ENCODE measurements around the gene ANKRD13C. TPM values are rescaled to one million over a fixed set of nuclear protein-coding genes. Genes with fewer than 3 reads are reported as not detected.
"Not testable (repeated sequence)": the region's sequence is repeated elsewhere in the genome, so short reads cannot be mapped to it uniquely, and the experiment has no call there.

ANKRD13C gene
- polyA plus RNA-seq, 4 donors: 6.9 to 18.2 (median 9.1) TPM

DNA sequence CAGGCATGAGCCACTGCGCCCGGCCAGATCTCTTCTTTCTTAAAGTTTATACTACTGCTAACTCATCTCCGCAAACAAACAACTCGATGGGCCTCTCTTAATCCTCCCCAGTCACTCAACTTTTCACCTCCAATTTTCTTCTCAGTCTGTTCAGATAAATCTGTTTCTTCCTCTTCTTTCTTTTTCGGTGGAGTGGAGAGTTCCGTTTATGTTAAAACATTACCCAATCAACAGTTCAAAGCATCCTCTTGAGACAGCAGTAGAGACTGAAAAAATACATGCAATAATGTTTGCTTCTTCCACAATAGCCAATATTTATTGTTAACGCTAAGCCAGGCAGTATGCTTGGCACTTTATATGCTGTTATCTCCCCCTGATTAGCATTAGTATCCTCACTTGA lies 1.4 kb upstream of the ANKRD13C start:
- DNase-seq: no peak
- FAIRE-seq: no peak
- H3K36me3 ChIP-seq (ENCODE audit: control insufficient read depth in 3 of 3, insufficient read depth in 2 of 3, low read depth in 1 of 3, low read length in 3 of 3): peaks cover 0 to 6% (median 0%) of the 10 kb centered on the region in 3 donors
- no peaks in the 10 kb centered on the region for H3K27me3 ChIP-seq (ENCODE audit: control insufficient read depth in 3 of 3, insufficient read depth in 3 of 3, low read length in 3 of 3)
- 69 to 84% (median 75%) methylated on average over 7 of the region's 7 CpGs for WGBS, 3 donors
- peaks cover 0 to 7% (median 0%) of the 10 kb centered on the region in 3 donors for H3K4me1 ChIP-seq (ENCODE audit: control insufficient read depth in 3 of 3, insufficient read depth in 2 of 3, low read depth in 1 of 3, low read length in 2 of 3)
- no peak overlapping the region for H3K27ac ChIP-seq (ENCODE audit: low read depth in 1 of 3, low read length in 2 of 3)
- no peaks in the 10 kb centered on the region for H3K9me3 ChIP-seq (ENCODE audit: control insufficient read depth in 2 of 2, insufficient read depth in 1 of 2, low read depth in 1 of 2, low read length in 1 of 2)
- H3K4me3 ChIP-seq (ENCODE audit: low read depth in 1 of 3, low read length in 3 of 3): no peak overlapping the region

DNA sequence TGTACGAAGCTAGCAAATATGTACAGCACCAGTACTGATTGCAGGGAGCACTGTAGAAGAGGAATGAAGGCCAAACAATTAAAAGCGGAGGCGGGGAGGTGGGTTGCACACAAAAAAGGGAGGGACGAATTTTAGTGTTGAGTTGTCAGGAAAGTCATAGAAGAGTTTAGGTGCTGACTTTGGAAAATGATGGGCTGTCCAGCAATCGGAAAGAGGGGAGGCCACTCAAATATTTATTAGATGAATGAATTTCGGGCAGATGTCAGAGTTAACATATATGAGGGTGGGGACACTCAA lies 537 bp upstream of the ANKRD13C start:
- H3K27ac ChIP-seq (ENCODE audit: low read depth in 1 of 3, low read length in 2 of 3): peak overlapping the region; percentile 64 to 97 (median 94)
- FAIRE-seq: no peak
- H3K4me1 ChIP-seq (ENCODE audit: control insufficient read depth in 3 of 3, insufficient read depth in 2 of 3, low read depth in 1 of 3, low read length in 2 of 3): peaks cover 0 to 7% (median 0%) of the 10 kb centered on the region in 3 donors

DNA sequence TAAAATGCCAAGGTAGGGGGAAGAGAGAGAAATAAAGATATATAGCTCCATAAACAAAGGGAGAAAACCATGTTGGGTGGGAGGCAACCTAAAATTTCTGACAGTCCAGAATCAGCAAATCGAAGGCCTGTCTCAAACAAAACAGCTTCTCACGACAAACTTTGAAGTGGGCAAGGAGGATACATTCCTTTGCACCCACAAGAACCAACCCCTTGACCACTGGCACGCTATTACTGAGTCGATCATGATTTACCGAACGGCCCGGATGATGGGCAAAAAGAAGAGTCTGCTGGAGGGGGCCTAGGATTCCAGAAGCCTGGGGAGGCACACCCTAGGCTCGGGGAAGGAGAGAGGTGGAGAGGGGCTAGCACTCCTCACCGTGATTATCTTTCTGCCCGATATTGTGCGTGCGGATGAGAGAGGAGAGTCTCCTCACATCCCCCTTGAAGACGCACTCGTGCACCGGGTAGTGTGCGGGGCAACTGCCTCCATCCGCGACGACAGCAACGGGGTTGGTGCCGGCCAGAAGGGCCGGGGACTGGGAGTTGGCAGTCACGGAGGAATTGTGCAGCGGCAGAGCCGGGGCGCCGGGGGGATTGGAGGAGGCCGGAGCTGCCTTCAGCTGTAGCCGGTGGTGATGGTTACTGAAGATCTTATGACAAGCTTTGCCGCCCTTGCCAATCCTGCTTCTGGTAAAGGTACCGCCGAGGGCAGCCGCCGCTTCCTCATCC lies 756 bp downstream of the ANKRD13C start:
- FAIRE-seq: no peak
- Histone ChIP-seq H3K4me1 (ENCODE audit: control insufficient read depth in 3 of 3, insufficient read depth in 2 of 3, low read depth in 1 of 3, low read length in 2 of 3) (peaks cover 0 to 7% (median 0%) of the 10 kb centered on the region in 3 donors), H3K36me3 (ENCODE audit: control insufficient read depth in 3 of 3, insufficient read depth in 2 of 3, low read depth in 1 of 3, low read length in 3 of 3) (peaks cover 0 to 11% (median 0%) of the 10 kb centered on the region in 3 donors), H3K27ac (ENCODE audit: low read depth in 1 of 3, low read length in 2 of 3) (peak overlapping the region; percentile 64 to 97 (median 94)), H3K9me3 (ENCODE audit: control insufficient read depth in 2 of 2, insufficient read depth in 1 of 2, low read depth in 1 of 2, low read length in 1 of 2) (no peaks in the 10 kb centered on the region), H3K27me3 (ENCODE audit: control insufficient read depth in 3 of 3, insufficient read depth in 3 of 3, low read length in 3 of 3) (no peaks in the 10 kb centered on the region), H3K4me3 (ENCODE audit: low read depth in 1 of 3, low read length in 3 of 3) (peak overlapping the region; percentile 74 to 85 (median 84))
- DNase-seq: no peak
- WGBS, 3 donors: 0% methylated on average over 31 to 34 of the region's 34 CpGs

More for the DNA sequence above, 537 bp upstream of the ANKRD13C start:
- H3K9me3 ChIP-seq (ENCODE audit: control insufficient read depth in 2 of 2, insufficient read depth in 1 of 2, low read depth in 1 of 2, low read length in 1 of 2): no peaks in the 10 kb centered on the region
- peaks cover 0 to 10% (median 0%) of the 10 kb centered on the region in 3 donors for H3K36me3 ChIP-seq (ENCODE audit: control insufficient read depth in 3 of 3, insufficient read depth in 2 of 3, low read depth in 1 of 3, low read length in 3 of 3)
- no peaks in the 10 kb centered on the region for H3K27me3 ChIP-seq (ENCODE audit: control insufficient read depth in 3 of 3, insufficient read depth in 3 of 3, low read length in 3 of 3)
- H3K4me3 ChIP-seq (ENCODE audit: low read depth in 1 of 3, low read length in 3 of 3): peak overlapping the region in 2 of 3 donors; percentile 74 to 85
- DNase-seq: no peak
- WGBS, 3 donors: 50 to 65% (median 62%) methylated on average over 6 of the region's 6 CpGs

DNA sequence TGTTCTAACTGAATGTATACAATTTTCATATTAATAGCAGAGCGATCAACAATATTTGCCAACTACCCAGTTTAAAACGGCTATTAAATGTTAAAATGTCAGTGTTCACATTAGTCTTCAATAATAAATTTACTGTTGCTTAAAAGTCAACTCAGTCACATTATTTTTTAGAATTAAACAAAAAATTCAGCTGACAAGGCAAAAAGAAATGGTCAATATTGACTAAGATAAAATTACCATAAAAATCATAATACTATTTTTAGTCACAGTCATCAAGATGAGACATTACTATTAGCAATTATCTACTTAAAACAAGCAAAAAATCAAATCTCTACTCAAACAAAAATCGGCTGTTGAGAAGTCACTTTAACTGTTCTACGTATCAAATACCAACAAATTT lies 1.5 kb downstream of the ANKRD13C start:
- Histone ChIP-seq H3K27me3 (ENCODE audit: control insufficient read depth in 3 of 3, insufficient read depth in 3 of 3, low read length in 3 of 3) (no peaks in the 10 kb centered on the region), H3K4me3 (ENCODE audit: low read depth in 1 of 3, low read length in 3 of 3) (peak overlapping the region; percentile 74 to 85 (median 84)), H3K27ac (ENCODE audit: low read depth in 1 of 3, low read length in 2 of 3) (peak overlapping the region in 1 of 3 donors; percentile 94), H3K9me3 (ENCODE audit: control insufficient read depth in 2 of 2, insufficient read depth in 1 of 2, low read depth in 1 of 2, low read length in 1 of 2) (no peaks in the 10 kb centered on the region), H3K36me3 (ENCODE audit: control insufficient read depth in 3 of 3, insufficient read depth in 2 of 3, low read depth in 1 of 3, low read length in 3 of 3) (peaks cover 0 to 11% (median 0%) of the 10 kb centered on the region in 3 donors), H3K4me1 (ENCODE audit: control insufficient read depth in 3 of 3, insufficient read depth in 2 of 3, low read depth in 1 of 3, low read length in 2 of 3) (peaks cover 0 to 7% (median 0%) of the 10 kb centered on the region in 3 donors)
- FAIRE-seq (no peak), DNase-seq (no peak)
- WGBS, 3 donors: 29 to 35% (median 34%) methylated on average over 4 of the region's 4 CpGs

DNA sequence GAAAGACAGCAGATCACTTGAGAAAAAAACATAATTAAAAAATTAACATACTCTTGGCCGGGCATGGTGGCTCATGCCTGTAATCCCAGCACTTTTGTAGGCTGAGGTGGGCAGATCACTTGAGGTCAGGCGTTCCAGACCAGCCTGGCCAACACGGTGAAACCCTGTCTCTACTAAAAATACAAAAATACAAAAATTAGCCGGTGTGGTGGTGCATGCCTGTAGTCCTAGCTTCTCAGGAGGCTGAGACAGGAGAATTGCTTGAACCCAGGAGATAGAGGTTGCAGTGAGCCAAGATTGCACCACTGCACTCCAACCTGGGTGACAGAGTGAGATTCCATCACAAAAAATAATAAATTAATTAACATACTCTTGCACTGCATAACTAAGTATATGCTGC lies 4.7 kb downstream of the ANKRD13C start:
- peaks cover 0 to 13% (median 0%) of the 10 kb centered on the region in 3 donors for H3K36me3 ChIP-seq (ENCODE audit: control insufficient read depth in 3 of 3, insufficient read depth in 2 of 3, low read depth in 1 of 3, low read length in 3 of 3)
- H3K9me3 ChIP-seq (ENCODE audit: control insufficient read depth in 2 of 2, insufficient read depth in 1 of 2, low read depth in 1 of 2, low read length in 1 of 2); H3K4me3 ChIP-seq (ENCODE audit: low read depth in 1 of 3, low read length in 3 of 3); FAIRE-seq; H3K27me3 ChIP-seq (ENCODE audit: control insufficient read depth in 3 of 3, insufficient read depth in 3 of 3, low read length in 3 of 3); H3K4me1 ChIP-seq (ENCODE audit: control insufficient read depth in 3 of 3, insufficient read depth in 2 of 3, low read depth in 1 of 3, low read length in 2 of 3); H3K27ac ChIP-seq (ENCODE audit: low read depth in 1 of 3, low read length in 2 of 3); DNase-seq: not testable (repeated sequence)
- WGBS, 3 donors: 94 to 96% (median 95%) methylated on average over 4 of the region's 4 CpGs

DNA sequence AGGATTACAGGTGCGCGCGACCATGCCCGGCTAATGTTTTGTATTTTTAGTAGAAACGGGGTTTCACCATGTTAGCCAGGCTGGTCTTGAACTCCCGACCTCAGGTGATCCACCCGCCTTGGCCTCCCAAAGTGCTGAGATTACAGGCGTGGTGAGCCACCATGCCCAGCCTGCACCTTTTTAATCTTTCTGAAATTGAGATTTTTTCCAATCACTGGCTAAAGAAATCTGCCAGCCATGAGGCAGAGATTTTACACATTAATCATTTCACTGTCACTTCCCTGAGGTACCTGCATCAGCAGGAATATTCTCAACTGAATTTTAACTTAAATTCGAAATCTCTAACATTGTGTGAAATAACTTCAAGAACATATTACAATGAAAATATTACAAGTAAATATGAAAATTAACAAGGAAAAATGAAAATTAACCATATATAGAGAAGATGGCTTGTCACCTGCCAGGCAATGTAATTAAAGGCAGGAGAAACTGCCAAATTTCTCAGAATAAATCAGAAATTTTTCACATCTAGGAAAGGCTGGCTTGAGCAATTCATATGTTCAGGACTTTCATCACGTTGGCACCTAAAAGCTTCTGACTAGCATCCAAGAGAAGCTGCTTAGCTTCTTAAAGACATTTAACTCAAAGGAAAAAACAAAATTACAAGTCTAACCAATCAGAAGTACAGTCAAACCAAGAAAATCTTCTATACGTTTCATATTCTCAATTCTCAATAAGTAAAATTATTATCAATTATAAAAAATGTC lies 5.9 kb downstream of the ANKRD13C start:
- Histone ChIP-seq H3K36me3 (ENCODE audit: control insufficient read depth in 3 of 3, insufficient read depth in 2 of 3, low read depth in 1 of 3, low read length in 3 of 3) (peaks cover 0 to 20% (median 0%) of the 10 kb centered on the region in 3 donors), H3K4me3 (ENCODE audit: low read depth in 1 of 3, low read length in 3 of 3) (no peak overlapping the region), H3K27me3 (ENCODE audit: control insufficient read depth in 3 of 3, insufficient read depth in 3 of 3, low read length in 3 of 3) (no peaks in the 10 kb centered on the region), H3K9me3 (ENCODE audit: control insufficient read depth in 2 of 2, insufficient read depth in 1 of 2, low read depth in 1 of 2, low read length in 1 of 2) (no peaks in the 10 kb centered on the region), H3K4me1 (ENCODE audit: control insufficient read depth in 3 of 3, insufficient read depth in 2 of 3, low read depth in 1 of 3, low read length in 2 of 3) (no peaks in the 10 kb centered on the region), H3K27ac (ENCODE audit: low read depth in 1 of 3, low read length in 2 of 3) (no peak overlapping the region)
- 86 to 92% (median 87%) methylated on average over 11 of the region's 11 CpGs for WGBS, 3 donors
- no peak for DNase-seq
- no peak for FAIRE-seq

- WGBS, 3 donors: 96 to 98% (median 97%) methylated on average over 3 of the region's 3 CpGs
These were observed 14.9 kb downstream of the ANKRD13C start for GRCh38 chr1:70339644-70340043.

DNA sequence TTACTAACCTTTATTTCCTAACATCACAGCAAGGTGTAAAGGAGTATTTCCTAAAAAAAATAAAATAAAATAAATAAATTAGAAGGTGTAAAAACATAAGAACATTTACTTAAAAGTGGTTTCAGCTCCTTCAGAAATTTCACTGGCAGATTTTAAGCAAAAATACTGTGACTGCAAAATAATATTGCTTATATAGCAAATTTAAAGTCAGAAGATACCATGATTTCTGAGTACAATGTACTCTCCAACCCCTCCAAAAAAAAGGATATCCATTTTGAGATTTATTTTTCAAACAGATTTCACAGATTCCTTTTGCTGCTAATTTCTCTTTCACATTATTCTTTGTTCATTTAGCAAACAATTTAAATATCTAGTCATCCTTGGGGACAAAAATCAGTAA lies 18.5 kb downstream of the ANKRD13C start:
- FAIRE-seq (no peak), DNase-seq (no peak)
- Histone ChIP-seq H3K9me3 (ENCODE audit: control insufficient read depth in 2 of 2, insufficient read depth in 1 of 2, low read depth in 1 of 2, low read length in 1 of 2) (peaks cover 0 to 3% of the 10 kb centered on the region in 2 donors), H3K4me1 (ENCODE audit: control insufficient read depth in 3 of 3, insufficient read depth in 2 of 3, low read depth in 1 of 3, low read length in 2 of 3) (no peaks in the 10 kb centered on the region), H3K4me3 (ENCODE audit: low read depth in 1 of 3, low read length in 3 of 3) (no peak overlapping the region), H3K27me3 (ENCODE audit: control insufficient read depth in 3 of 3, insufficient read depth in 3 of 3, low read length in 3 of 3) (no peaks in the 10 kb centered on the region), H3K36me3 (ENCODE audit: control insufficient read depth in 3 of 3, insufficient read depth in 2 of 3, low read depth in 1 of 3, low read length in 3 of 3) (peaks cover 3 to 24% (median 5%) of the 10 kb centered on the region in 3 donors), H3K27ac (ENCODE audit: low read depth in 1 of 3, low read length in 2 of 3) (no peak overlapping the region)

More at GRCh38 chr1:70339644-70340043, 14.9 kb downstream of the ANKRD13C start:
- not testable (repeated sequence) for H3K27ac ChIP-seq (ENCODE audit: low read depth in 1 of 3, low read length in 2 of 3); H3K4me1 ChIP-seq (ENCODE audit: control insufficient read depth in 3 of 3, insufficient read depth in 2 of 3, low read depth in 1 of 3, low read length in 2 of 3); DNase-seq; H3K9me3 ChIP-seq (ENCODE audit: control insufficient read depth in 2 of 2, insufficient read depth in 1 of 2, low read depth in 1 of 2, low read length in 1 of 2); FAIRE-seq; H3K4me3 ChIP-seq (ENCODE audit: low read depth in 1 of 3, low read length in 3 of 3); H3K27me3 ChIP-seq (ENCODE audit: control insufficient read depth in 3 of 3, insufficient read depth in 3 of 3, low read length in 3 of 3)
- peaks cover 0 to 21% (median 0%) of the 10 kb centered on the region in 3 donors for H3K36me3 ChIP-seq (ENCODE audit: control insufficient read depth in 3 of 3, insufficient read depth in 2 of 3, low read depth in 1 of 3, low read length in 3 of 3)

All from small intestine (tissue), 7 donors.